ENCODE data around the gene KRTAP5-6.
A peak's percentile ranks its signal among the peaks of the same experiment; 100 is the strongest.

KRTAP5-6 gene

DNA sequence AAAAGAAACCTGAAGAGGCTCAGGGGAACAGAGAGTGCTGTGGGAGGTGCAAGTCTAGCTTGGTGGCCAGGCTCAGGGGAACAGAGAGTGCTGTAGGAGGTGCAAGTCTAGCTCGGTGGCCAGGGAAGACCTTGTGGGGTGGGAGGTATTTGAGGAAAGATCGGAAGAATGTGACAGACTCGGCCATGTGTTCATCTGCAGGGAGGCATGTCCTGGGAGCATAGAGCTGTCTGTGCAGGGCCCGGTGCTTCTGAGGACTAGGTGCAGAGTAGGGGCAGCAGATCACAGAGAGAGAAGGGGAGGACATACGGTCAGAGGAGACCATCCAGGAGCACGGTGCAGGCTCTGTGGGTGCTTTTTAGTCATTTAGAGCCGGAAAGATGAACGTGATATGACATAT is 42.6 kb downstream of the KRTAP5-6 start:
- H3K4me3 ChIP-seq (ENCODE audit: low read depth, low read length), result no peak overlapping the region
- TF ChIP-seq MYC (IDR thresholded peaks at IDR 0.05; ENCODE audit: low read depth, low read length) (no peak), POLR2A (IDR thresholded peaks at IDR 0.05; ENCODE audit: extremely low read depth, insufficient read length) (no peak)
- TF ChIP-seq, protein P1, sequence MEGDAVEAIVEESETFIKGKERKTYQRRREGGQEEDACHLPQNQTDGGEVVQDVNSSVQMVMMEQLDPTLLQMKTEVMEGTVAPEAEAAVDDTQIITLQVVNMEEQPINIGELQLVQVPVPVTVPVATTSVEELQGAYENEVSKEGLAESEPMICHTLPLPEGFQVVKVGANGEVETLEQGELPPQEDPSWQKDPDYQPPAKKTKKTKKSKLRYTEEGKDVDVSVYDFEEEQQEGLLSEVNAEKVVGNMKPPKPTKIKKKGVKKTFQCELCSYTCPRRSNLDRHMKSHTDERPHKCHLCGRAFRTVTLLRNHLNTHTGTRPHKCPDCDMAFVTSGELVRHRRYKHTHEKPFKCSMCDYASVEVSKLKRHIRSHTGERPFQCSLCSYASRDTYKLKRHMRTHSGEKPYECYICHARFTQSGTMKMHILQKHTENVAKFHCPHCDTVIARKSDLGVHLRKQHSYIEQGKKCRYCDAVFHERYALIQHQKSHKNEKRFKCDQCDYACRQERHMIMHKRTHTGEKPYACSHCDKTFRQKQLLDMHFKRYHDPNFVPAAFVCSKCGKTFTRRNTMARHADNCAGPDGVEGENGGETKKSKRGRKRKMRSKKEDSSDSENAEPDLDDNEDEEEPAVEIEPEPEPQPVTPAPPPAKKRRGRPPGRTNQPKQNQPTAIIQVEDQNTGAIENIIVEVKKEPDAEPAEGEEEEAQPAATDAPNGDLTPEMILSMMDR (IDR thresholded peaks at IDR 0.05; ENCODE audit: low read depth, low read length), result no peak
- TF ChIP-seq, protein P2, sequence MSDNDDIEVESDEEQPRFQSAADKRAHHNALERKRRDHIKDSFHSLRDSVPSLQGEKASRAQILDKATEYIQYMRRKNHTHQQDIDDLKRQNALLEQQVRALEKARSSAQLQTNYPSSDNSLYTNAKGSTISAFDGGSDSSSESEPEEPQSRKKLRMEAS (IDR thresholded peaks at IDR 0.05; ENCODE audit: low read depth, low read length), result no peak
- no peak for DNase-seq (ENCODE audit: low read depth)

DNA sequence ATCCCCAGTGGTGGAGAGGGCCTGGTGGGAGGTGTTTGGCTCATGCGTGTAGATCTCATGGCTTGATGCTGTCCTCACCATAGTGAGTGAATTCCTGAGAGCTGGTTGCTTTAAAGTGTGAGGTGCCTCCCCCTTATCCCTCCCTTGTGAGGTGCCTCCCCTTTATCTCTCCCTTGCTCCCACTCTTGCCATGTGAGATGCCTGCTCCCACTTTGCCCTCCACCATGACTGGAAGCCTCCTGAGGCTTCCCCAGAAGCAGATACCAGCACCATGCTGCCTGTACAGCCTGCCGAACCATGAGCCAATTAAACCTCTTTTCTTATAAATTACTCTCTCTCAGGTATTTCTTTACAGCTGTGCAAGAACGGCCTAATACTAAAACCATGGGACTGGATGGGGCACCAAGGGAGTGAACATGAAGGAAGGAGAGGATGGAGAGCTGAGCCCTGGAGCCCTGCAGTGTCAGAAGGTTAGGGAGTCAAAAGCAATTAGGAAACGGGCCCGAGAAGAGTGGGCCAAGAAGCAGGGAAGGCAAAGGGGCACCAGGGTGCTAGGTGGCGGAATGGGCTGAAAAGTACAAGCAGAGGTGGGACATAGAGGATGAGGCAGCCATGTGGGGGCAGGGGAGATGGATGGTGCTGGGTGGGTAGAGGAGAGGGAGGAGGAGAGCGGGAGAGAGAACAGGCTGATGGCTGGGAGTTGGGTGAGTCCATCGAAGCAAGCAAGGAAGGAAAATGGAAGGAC is 44.0 kb downstream of the KRTAP5-6 start:
- no peak overlapping the region for H3K4me3 ChIP-seq (ENCODE audit: low read depth, low read length)
- no peak for DNase-seq (ENCODE audit: low read depth)
- TF ChIP-seq, protein P2 (IDR thresholded peaks at IDR 0.05; ENCODE audit: low read depth, low read length), result no peak
- TF ChIP-seq MYC (IDR thresholded peaks at IDR 0.05; ENCODE audit: low read depth, low read length), result no peak
- TF ChIP-seq POLR2A (IDR thresholded peaks at IDR 0.05; ENCODE audit: extremely low read depth, insufficient read length), result no peak
- TF ChIP-seq, protein P1 (IDR thresholded peaks at IDR 0.05; ENCODE audit: low read depth, low read length), result no peak

DNA sequence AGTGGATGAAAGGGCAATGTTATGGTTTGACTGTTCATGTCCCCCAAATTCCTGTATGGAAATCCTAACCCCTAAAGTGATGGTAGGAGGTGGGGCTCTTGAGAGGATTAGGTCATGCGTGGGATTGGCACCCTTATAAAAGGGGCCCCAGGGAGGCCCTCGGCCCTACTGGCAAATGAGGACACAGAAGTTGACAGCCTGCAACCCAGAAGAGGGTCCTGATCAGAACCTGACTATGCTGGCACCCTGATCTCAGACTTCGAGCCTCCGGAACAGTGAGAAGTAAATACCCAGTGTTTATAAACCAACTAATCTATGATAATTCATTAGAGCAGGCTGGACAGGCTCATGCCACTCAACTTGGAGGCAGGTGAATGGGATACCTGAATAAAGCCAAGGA is 44.7 kb downstream of the KRTAP5-6 start:
- no peak for DNase-seq (ENCODE audit: low read depth)
- TF ChIP-seq MYC (IDR thresholded peaks at IDR 0.05; ENCODE audit: low read depth, low read length), result no peak
- TF ChIP-seq, protein P1 (IDR thresholded peaks at IDR 0.05; ENCODE audit: low read depth, low read length), result no peak
- TF ChIP-seq, protein P2 (IDR thresholded peaks at IDR 0.05; ENCODE audit: low read depth, low read length), result no peak
- no peak for TF ChIP-seq POLR2A (IDR thresholded peaks at IDR 0.05; ENCODE audit: extremely low read depth, insufficient read length)
- H3K4me3 ChIP-seq (ENCODE audit: low read depth, low read length), result no peak overlapping the region

DNA sequence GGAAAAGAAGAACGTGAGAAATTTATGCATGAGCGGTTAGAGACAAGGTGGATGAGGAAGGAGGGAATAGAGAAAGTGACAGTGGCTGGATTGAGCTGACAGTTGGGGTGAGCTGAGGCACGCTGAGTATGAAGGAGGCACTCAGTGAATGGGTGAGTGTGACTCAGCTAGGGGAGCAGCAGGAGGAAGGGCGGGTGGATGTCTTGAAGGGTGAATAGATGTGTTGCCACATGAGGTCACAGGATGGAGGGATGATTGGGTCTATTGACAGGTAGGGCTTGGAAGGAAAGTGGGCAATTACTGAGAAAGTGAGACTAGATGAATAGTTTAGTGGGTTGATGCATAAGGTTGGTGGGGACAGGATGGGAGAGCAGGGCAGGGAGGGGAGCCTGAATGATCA is 45.4 kb downstream of the KRTAP5-6 start:
- no peak overlapping the region for H3K4me3 ChIP-seq (ENCODE audit: low read depth, low read length)
- TF ChIP-seq MYC (IDR thresholded peaks at IDR 0.05; ENCODE audit: low read depth, low read length) (no peak), POLR2A (IDR thresholded peaks at IDR 0.05; ENCODE audit: extremely low read depth, insufficient read length) (no peak)
- TF ChIP-seq, protein P1 (IDR thresholded peaks at IDR 0.05; ENCODE audit: low read depth, low read length), result no peak
- TF ChIP-seq, protein P2 (IDR thresholded peaks at IDR 0.05; ENCODE audit: low read depth, low read length), result no peak
- peak; percentile 4 for DNase-seq (ENCODE audit: low read depth)

DNA sequence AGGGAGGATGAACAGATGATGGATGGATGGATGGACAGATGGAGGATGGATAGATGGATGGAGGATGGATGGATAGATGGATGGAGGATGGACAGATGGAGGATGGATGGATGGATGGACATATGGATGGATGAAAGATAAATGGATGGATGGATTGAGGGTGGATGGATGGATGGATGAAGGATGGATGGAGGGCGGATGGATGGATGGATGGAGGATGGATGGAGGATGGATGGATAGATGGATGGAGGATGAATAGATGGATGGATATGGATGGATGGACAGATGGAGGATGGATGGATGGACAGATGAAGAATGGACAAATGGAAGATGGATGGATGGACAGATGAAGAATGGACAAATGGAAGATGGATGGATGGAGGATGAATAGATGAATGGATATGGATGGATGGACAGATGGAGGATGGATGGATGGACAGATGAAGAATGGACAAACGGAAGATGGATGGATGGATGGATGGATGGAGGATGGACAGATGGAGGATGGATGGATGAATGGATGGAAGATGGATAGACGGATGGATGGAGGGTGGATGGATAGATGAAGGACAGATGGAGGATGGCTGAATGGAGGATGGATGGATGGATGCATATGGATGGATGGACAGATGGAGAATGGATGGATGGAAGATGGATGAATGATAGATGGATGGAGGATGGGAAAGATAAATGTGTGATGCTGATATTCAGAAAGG is 46.0 kb downstream of the KRTAP5-6 start:
- no peak overlapping the region for H3K4me3 ChIP-seq (ENCODE audit: low read depth, low read length)
- no peak for DNase-seq (ENCODE audit: low read depth)
- TF ChIP-seq, protein P1 (IDR thresholded peaks at IDR 0.05; ENCODE audit: low read depth, low read length), result no peak
- no peak for TF ChIP-seq POLR2A (IDR thresholded peaks at IDR 0.05; ENCODE audit: extremely low read depth, insufficient read length)
- no peak for TF ChIP-seq MYC (IDR thresholded peaks at IDR 0.05; ENCODE audit: low read depth, low read length)
- TF ChIP-seq, protein P2 (IDR thresholded peaks at IDR 0.05; ENCODE audit: low read depth, low read length), result no peak
